ENCODE results near the gene MAP3K1.

MAP3K1 gene

GRCh38 chr5:56813302-56813701, 2.0 kb upstream of the MAP3K1 start (continued):
- TF ChIP-seq ZNF664 (tag by site-specific recombination; IDR thresholded peaks at IDR 0.05) (no peak), ZNF544 (tag by site-specific recombination; IDR thresholded peaks at IDR 0.05) (no peak), ZNF513 (tag by site-specific recombination; IDR thresholded peaks at IDR 0.05) (no peak), ZNF391 (tag by site-specific recombination; IDR thresholded peaks at IDR 0.05; ENCODE audit: borderline replicate concordance, low read depth) (no peak), ZNF473 (tag by site-specific recombination; IDR thresholded peaks at IDR 0.05) (no peak), SALL2 (tag by site-specific recombination; IDR thresholded peaks at IDR 0.05; ENCODE audit: borderline replicate concordance) (no peak)

GRCh38 chr5:56814361-56814962, 887 bp upstream of the MAP3K1 start:
- Histone ChIP-seq H3K4me1 (ENCODE audit: control insufficient read depth, insufficient read depth, low read length) (peaks cover 7% of the 10 kb centered on the region), H3K4me3 (ENCODE audit: low read depth, low read length) (peak overlapping the region; percentile 79), H3K9me3 (ENCODE audit: control insufficient read depth, insufficient read depth, low read depth, low read length) (no peaks in the 10 kb centered on the region), H3K27ac (ENCODE audit: extremely low read depth, low read depth, low read length) (peak overlapping the region; percentile 94; the same call in 1 of the 2 replicates), H3K36me3 (ENCODE audit: control insufficient read depth in 2 of 2, insufficient read depth in 1 of 2, low read length in 2 of 2) (no peaks in the 10 kb centered on the region)
- ChIA-PET POLR2A (interaction anchor here (0.6 kb wide), 1 partner anchor 303 kb away, joined by 3 read pairs; no protein-coding TSS in a partner anchor), CTCF (interaction anchor here (0.6 to 2.0 kb wide), 5 partner anchors 24 to 430 kb away, joined by 3 to 5 read pairs (median 3); no protein-coding TSS in a partner anchor)
- no peak for TF ChIP-seq ZSCAN5A (tag by site-specific recombination; IDR thresholded peaks at IDR 0.05)
- no peak for TF ChIP-seq ZNF561 (tag by site-specific recombination; IDR thresholded peaks at IDR 0.05; ENCODE audit: borderline replicate concordance)
- TF ChIP-seq ZNF664 (tag by site-specific recombination; IDR thresholded peaks at IDR 0.05), result no peak
- TF ChIP-seq SETDB1 (IDR thresholded peaks at IDR 0.05; ENCODE audit: insufficient read length, low read length), result no peak
- 0 out of 2 replicates have a peak, but pooled peaks have one; percentile 65 for TF ChIP-seq ZNF501 (tag by site-specific recombination; IDR thresholded peaks at IDR 0.05)
- TF ChIP-seq ZNF175 (tag by site-specific recombination; IDR thresholded peaks at IDR 0.05), result no peak
- peak; percentile 96 for TF ChIP-seq ZNF335 (tag by site-specific recombination; conservative IDR thresholded peaks at IDR 0.05)
- no peak for TF ChIP-seq AEBP2 (tag by site-specific recombination; IDR thresholded peaks at IDR 0.05; ENCODE audit: borderline replicate concordance)
- TF ChIP-seq GLIS1 (tag by site-specific recombination; IDR thresholded peaks at IDR 0.05), result no peak
- TF ChIP-seq ZNF549 (tag by site-specific recombination; IDR thresholded peaks at IDR 0.05), result no peak
- TF ChIP-seq ZNF274 (IDR thresholded peaks at IDR 0.05; ENCODE audit: low read length), result no peak
- no peak for TF ChIP-seq ZNF274 (tag by site-specific recombination; IDR thresholded peaks at IDR 0.05; ENCODE audit: borderline replicate concordance)
- no peak for TF ChIP-seq ZSCAN23 (tag by site-specific recombination; IDR thresholded peaks at IDR 0.05)
- TF ChIP-seq GLIS2 (tag by site-specific recombination; IDR thresholded peaks at IDR 0.05), result peak; percentile 14; the same call in 1 of the 2 replicates
- TF ChIP-seq ZBTB6 (tag by site-specific recombination; IDR thresholded peaks at IDR 0.05), result no peak
- peak; percentile 41; the same call in 1 of the 2 replicates for TF ChIP-seq ZNF24 (tag by site-specific recombination; IDR thresholded peaks at IDR 0.05)
- TF ChIP-seq ZNF10 (tag by site-specific recombination; IDR thresholded peaks at IDR 0.05), result 0 out of 2 replicates have a peak, but pooled peaks have one; percentile 35
- TF ChIP-seq ZNF391 (tag by site-specific recombination; IDR thresholded peaks at IDR 0.05; ENCODE audit: borderline replicate concordance, low read depth), result no peak
- no peak for TF ChIP-seq ZNF768 (tag by site-specific recombination; IDR thresholded peaks at IDR 0.05)
- no peak for TF ChIP-seq ZNF645 (tag by site-specific recombination; IDR thresholded peaks at IDR 0.05)
- no peak for TF ChIP-seq ZNF624 (tag by site-specific recombination; IDR thresholded peaks at IDR 0.05)
- peak; percentile 5; the same call in 1 of the 2 replicates for TF ChIP-seq PRDM1 (tag by site-specific recombination; IDR thresholded peaks at IDR 0.05)
- no peak for TF ChIP-seq ZNF248 (tag by site-specific recombination; IDR thresholded peaks at IDR 0.05)
- TF ChIP-seq ZNF223 (tag by site-specific recombination; IDR thresholded peaks at IDR 0.05), result no peak
- no peak for TF ChIP-seq ZNF747 (tag by site-specific recombination; IDR thresholded peaks at IDR 0.05)
- TF ChIP-seq KLF7 (tag by site-specific recombination; IDR thresholded peaks at IDR 0.05; ENCODE audit: borderline replicate concordance), result no peak
- TF ChIP-seq WT1 (tag by site-specific recombination; IDR thresholded peaks at IDR 0.05), result 0 out of 2 replicates have a peak, but pooled peaks have one; percentile 5
